ENCODE data around the gene CORIN. TPM values are rescaled to one million over a fixed set of nuclear protein-coding genes. Genes with fewer than 3 reads are reported as not detected.

CORIN gene
- polyA plus RNA-seq, 1 donor from 2014 or later, result 0.25 TPM

- Histone ChIP-seq H3K36me3 (ENCODE audit: insufficient read depth, low read length) (no peaks in the 10 kb centered on the region), H3K79me2 (replicated peaks; ENCODE audit: insufficient read depth, low read length) (no peaks in the 10 kb centered on the region), H2AFZ (ENCODE audit: low read depth, low read length) (no peak overlapping the region), H3K4me2 (ENCODE audit: low read length) (no peak overlapping the region), H3K27ac (ENCODE audit: low read length) (no peak overlapping the region), H4K20me1 (ENCODE audit: insufficient read depth) (no peaks in the 10 kb centered on the region), H3K27me3 (ENCODE audit: insufficient read depth, low read depth, low read length) (no peaks in the 10 kb centered on the region), H3F3A (ENCODE audit: insufficient read depth, low read length, poor library complexity, severe bottlenecking) (no peaks in the 10 kb centered on the region), H3K9me3 (ENCODE audit: low read length) (no peaks in the 10 kb centered on the region), H3K4me3 (ENCODE audit: low read length) (no peak overlapping the region), H3K9me2 (ENCODE audit: insufficient read depth, low read length) (no peaks in the 10 kb centered on the region), H3K9ac (ENCODE audit: low read length) (no peak overlapping the region)
- TF ChIP-seq EP300 (conservative IDR thresholded peaks at IDR 0.05; ENCODE audit: poor library complexity, severe bottlenecking) (no peak), CTCF (IDR thresholded peaks at IDR 0.05; ENCODE audit: poor library complexity, severe bottlenecking) (no peak), TAF1 (IDR thresholded peaks at IDR 0.05; ENCODE audit: low read depth) (no peak), SMC3 (conservative IDR thresholded peaks at IDR 0.05; ENCODE audit: poor library complexity) (no peak), REST (IDR thresholded peaks at IDR 0.05; ENCODE audit: borderline replicate concordance) (no peak), RAD21 (conservative IDR thresholded peaks at IDR 0.05) (no peak), EZH2 (IDR thresholded peaks at IDR 0.05; ENCODE audit: borderline replicate concordance, insufficient read depth, low read length, poor library complexity, severe bottlenecking) (no peak), POLR2AphosphoS5 (IDR thresholded peaks at IDR 0.05) (no peak), MXI1 (conservative IDR thresholded peaks at IDR 0.05; ENCODE audit: poor library complexity, severe bottlenecking) (no peak)
Measured at GRCh38 chr4:47566566-47566965, 271.3 kb downstream of the CORIN start.

GRCh38 chr4:47562297-47562696 is 275.6 kb downstream of the CORIN start:
- H2AFZ ChIP-seq (ENCODE audit: low read depth, low read length), result no peak overlapping the region
- TF ChIP-seq SMC3 (conservative IDR thresholded peaks at IDR 0.05; ENCODE audit: poor library complexity) (no peak), MXI1 (conservative IDR thresholded peaks at IDR 0.05; ENCODE audit: poor library complexity, severe bottlenecking) (no peak), REST (IDR thresholded peaks at IDR 0.05; ENCODE audit: borderline replicate concordance) (no peak), EP300 (conservative IDR thresholded peaks at IDR 0.05; ENCODE audit: poor library complexity, severe bottlenecking) (no peak), RAD21 (conservative IDR thresholded peaks at IDR 0.05) (no peak), CTCF (IDR thresholded peaks at IDR 0.05; ENCODE audit: poor library complexity, severe bottlenecking) (no peak)
- H3K27ac ChIP-seq (ENCODE audit: low read length), result no peak overlapping the region

More at GRCh38 chr4:47562297-47562696, 275.6 kb downstream of the CORIN start:
- H3K79me2 ChIP-seq (replicated peaks; ENCODE audit: insufficient read depth, low read length), result no peaks in the 10 kb centered on the region
- H3K9me3 ChIP-seq (ENCODE audit: low read length), result no peaks in the 10 kb centered on the region
- H4K20me1 ChIP-seq (ENCODE audit: insufficient read depth), result no peaks in the 10 kb centered on the region
- H3K27me3 ChIP-seq (ENCODE audit: insufficient read depth, low read depth, low read length), result no peaks in the 10 kb centered on the region
- no peak overlapping the region for H3K4me2 ChIP-seq (ENCODE audit: low read length)
- no peak overlapping the region for H3K4me3 ChIP-seq (ENCODE audit: low read length)
- H3K36me3 ChIP-seq (ENCODE audit: insufficient read depth, low read length), result no peaks in the 10 kb centered on the region
- no peaks in the 10 kb centered on the region for H3K9me2 ChIP-seq (ENCODE audit: insufficient read depth, low read length)
- no peaks in the 10 kb centered on the region for H3F3A ChIP-seq (ENCODE audit: insufficient read depth, low read length, poor library complexity, severe bottlenecking)
- H3K9ac ChIP-seq (ENCODE audit: low read length), result no peak overlapping the region
